GM13976 (cell line): ENCODE results near the gene PACRG.

ENCODE experiments used
- DNase-seq: peaks from one replicate; pipeline ENCODE4 v3.0.0; 2012; ENCODE audit warnings: low spot score
- in situ Hi-C: fragments of 300-500 bp; cut with MboI; formaldehyde crosslinking; loops from one replicate; pipeline ENCODE4 v1.12.0; 2022; ENCODE audit warnings: low sequenced_read_pairs, mixed read lengths, inconsistent platforms; ENCODE audit not compliant: unreplicated experiment
- TF ChIP-seq, protein P1 (sequence below): IDR thresholded peaks from 2 replicates; pipeline ENCODE4 v1.5.1; 2012; ENCODE audit warnings: borderline replicate concordance, mild to moderate bottlenecking; ENCODE audit not compliant: insufficient read depth; ENCODE audit errors: extremely low read depth, missing control alignments, control extremely low read depth

Gene PACRG

DNA sequence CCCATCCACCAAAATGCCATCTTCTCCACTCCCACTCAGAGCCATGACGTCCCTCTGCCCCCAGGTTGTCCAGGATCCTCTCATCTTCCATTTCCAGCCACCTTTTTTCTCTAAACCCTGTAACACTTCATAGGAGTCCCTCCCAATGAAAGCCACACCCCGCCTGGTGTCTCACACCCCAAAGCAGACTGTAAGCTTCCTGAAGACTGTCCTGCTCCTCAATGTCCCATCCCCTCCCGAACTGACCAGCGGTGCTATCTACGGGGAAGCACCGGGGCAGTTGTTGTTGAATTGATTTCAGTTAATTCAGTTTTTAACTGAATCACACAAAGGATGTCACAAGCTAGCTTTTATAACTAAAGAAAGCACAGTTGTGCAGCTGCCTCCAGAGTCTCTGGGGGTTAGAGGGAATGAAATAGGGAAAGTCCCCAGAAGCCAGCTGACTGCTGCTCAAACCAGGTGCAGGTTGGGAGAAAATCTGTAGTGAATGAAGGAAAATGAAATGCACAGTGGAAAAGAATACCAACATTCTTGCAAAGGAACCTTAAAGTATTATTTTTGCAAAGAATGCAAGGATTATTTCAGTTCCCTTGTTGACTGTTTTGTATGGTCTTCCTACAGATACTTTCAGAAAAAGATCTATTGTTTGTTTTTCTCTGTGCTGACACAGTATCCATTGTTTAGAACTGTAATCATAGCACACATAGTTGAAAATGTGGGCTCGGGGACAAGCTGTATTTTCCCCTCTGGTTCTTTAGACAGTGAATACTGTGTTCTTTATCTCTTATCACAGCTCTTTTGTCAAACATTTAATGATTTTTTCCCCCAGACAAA is 464.1 kb downstream of the PACRG start:
- in situ Hi-C loops = loop anchor here (25.0 kb wide), 1 partner anchor 770 kb away; no protein-coding TSS in a partner anchor
- no peak for DNase-seq
- TF ChIP-seq, protein P1, sequence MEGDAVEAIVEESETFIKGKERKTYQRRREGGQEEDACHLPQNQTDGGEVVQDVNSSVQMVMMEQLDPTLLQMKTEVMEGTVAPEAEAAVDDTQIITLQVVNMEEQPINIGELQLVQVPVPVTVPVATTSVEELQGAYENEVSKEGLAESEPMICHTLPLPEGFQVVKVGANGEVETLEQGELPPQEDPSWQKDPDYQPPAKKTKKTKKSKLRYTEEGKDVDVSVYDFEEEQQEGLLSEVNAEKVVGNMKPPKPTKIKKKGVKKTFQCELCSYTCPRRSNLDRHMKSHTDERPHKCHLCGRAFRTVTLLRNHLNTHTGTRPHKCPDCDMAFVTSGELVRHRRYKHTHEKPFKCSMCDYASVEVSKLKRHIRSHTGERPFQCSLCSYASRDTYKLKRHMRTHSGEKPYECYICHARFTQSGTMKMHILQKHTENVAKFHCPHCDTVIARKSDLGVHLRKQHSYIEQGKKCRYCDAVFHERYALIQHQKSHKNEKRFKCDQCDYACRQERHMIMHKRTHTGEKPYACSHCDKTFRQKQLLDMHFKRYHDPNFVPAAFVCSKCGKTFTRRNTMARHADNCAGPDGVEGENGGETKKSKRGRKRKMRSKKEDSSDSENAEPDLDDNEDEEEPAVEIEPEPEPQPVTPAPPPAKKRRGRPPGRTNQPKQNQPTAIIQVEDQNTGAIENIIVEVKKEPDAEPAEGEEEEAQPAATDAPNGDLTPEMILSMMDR = no peak

DNA sequence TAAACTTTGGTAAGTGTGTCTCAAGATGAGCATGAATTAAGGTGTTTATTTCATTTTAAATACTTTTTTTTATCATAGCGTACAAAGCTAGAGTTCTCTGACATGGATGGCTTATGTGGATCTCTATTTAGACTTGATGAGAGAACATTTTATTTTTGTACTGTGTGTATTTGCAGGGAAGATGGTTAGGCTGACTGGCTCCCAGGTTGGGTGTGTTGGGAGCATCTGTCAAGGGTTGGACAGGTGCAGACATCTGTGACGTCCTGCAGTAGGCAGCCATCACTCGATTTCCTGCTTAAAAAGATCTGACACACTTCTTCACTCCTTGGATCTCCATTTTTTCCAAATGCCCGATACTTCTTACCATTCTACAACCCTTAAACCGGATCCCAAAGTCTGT is 464.8 kb downstream of the PACRG start:
- TF ChIP-seq, protein P1 = no peak
- DNase-seq = no peak
- in situ Hi-C loops = loop anchor here (25.0 kb wide), 1 partner anchor 770 kb away; no protein-coding TSS in a partner anchor

DNA sequence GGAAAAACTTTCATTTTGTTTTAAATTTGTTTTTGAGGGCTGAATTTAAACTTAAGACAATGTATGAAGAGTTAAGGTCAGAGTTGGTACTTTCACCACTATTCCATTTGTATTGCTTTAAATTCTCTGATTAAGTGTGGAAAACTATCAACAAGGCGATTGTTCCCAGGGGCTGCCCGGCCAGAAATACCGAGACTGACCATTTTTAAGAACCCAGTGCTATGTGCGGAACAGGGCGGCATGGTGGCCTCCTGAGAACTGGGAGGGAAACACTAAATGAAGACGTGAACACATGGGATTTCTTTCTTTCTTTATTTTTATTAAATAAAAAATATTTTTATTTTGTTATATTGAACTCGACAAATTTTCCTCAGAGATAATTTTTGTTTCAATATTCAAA is 465.6 kb downstream of the PACRG start:
- TF ChIP-seq, protein P1 = no peak
- no peak for DNase-seq
- in situ Hi-C loops = loop anchor here (25.0 kb wide), 1 partner anchor 769 kb away; no protein-coding TSS in a partner anchor

DNA sequence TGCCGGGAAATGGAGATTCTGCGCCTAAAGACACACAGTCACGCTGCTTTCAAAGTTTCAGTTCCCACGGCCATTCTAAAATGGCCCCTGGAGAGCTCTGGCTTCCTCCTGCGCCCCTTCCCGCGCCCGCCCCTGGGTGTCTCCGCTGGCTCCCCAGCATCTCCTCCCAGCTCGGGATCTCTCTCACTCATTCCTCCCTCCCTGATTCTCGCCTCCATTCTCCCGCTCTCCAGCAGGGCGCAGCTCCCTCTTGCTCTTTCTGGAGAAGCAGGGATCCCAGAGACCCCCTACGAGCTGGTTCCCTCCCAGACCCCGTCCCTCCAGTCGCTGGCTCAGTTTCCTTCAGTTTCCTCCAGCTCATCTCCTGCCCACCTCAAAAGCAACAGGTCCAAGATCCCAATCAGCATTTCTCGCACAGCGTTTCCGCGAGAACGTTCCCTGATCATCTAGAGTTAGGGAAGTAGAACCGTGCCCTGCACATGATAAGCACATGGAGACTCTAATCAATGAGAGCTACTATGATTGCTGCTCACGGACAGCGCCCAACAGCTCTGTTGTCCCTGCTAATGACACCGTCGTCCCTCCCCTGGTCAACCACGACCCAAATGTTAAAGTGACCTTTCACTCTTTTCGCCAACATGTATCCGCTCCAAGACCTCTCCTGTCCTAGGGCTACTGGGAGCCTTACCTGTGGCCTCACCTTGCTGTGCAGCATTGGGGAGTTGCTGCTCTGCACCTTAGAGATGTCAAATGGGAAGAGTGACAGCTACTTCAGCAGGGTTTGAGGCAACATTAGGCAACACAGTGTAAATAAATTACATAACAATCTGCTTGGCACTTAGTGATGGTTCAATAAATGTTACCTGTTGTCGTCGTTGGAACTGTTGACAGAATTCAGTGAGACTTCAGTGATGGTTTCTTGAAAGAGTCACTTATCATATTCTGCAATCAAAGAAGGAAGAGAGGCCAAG is 468.2 kb downstream of the PACRG start:
- no peak for DNase-seq
- TF ChIP-seq, protein P1 = no peak
- in situ Hi-C loops = loop anchor here (25.0 kb wide), 1 partner anchor 766 kb away; no protein-coding TSS in a partner anchor

DNA sequence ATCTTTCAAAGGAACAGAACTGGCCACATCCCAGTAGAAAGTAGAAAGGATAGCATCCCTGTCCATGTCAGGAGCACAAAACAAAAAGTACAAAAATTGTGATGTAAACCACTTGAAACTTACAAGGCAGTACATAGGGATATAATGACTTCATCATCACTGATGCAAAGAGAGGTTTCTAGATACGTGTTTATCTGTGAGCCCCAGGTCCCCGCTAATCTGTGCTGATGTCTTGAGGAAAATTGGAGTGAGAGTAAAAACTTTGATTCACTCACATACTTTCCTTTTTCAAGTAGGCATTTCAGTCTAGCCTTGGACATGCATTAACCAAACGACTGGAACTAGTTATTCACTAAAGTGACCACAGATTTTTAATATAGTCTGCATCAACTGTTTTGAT is 470.1 kb downstream of the PACRG start:
- no peak for DNase-seq
- in situ Hi-C loops = loop anchor here (25.0 kb wide), 1 partner anchor 764 kb away; no protein-coding TSS in a partner anchor
- TF ChIP-seq, protein P1 = no peak

DNA sequence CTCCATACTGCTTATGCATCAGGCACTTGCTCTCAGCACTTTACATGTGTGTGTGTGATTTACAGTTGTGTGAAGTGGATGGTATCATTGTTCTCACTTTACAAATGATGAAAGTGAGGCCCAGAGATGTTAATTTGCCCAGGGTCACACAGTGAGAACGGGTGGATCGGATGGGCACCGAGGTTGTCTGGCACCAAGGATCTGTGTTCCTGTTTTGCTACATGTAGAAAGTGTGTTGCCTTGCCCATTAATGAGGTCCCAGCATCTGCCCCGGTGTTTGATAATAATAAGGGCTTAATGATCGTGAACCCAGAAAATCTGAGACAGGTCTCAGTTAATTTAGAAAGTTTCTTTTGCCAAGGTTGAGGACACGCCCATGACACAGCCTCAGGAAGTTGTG is 470.6 kb downstream of the PACRG start:
- in situ Hi-C loops = loop anchor here (25.0 kb wide), 1 partner anchor 764 kb away; no protein-coding TSS in a partner anchor
- DNase-seq = no peak

More for the DNA sequence above, 470.6 kb downstream of the PACRG start:
- TF ChIP-seq, protein P1 = no peak
